ENCODE results near the gene KRTAP10-7. TPM values are rescaled to one million over a fixed set of nuclear protein-coding genes. Genes with fewer than 3 reads are reported as not detected.
"Not testable (repeated sequence)": the region's sequence is repeated elsewhere in the genome, so short reads cannot be mapped to it uniquely, and the experiment has no call there.

Gene KRTAP10-7, protein sequence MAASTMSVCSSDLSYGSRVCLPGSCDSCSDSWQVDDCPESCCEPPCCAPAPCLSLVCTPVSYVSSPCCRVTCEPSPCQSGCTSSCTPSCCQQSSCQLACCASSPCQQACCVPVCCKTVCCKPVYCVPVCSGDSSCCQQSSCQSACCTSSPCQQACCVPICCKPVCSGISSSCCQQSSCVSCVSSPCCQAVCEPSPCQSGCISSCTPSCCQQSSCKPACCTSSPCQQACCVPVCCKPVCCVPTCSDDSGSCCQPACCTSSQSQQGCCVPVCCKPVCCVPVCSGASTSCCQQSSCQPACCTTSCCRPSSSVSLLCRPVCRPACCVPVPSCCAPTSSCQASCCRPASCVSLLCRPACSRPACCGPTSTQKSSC
- not detected in 2 replicates for total RNA-seq

DNA sequence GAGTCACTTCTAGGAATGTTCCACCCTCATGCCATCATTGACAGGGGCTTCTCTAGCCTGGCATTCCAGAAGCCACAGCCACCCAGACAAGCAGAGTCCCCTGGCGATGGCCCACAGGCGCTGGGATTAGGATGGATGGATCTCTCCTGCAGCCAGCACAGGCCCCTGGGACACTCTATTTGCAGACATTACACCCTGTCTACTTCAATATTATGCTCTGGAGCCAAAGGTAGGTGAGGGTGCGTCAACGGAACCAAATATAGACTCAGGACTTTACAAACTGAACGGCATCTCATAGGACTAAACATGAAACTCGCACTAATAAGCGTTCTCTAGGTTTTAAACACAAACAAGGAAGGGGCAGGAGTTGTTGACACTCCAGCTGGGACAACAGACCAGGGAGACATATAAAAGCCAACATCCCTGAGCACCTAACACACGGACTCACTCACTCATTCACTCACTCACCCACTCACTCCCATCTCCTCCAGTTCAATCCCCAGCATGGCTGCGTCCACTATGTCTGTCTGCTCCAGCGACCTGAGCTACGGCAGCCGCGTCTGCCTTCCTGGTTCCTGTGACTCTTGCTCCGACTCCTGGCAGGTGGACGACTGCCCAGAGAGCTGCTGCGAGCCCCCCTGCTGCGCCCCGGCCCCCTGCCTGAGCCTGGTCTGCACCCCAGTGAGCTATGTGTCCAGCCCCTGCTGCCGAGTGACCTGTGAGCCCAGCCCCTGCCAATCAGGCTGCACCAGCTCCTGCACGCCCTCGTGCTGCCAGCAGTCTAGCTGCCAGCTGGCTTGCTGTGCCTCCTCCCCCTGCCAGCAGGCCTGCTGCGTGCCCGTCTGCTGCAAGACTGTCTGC lies at the start of gene KRTAP10-7:
Gene KRTAP10-7 (plus strand): TSS at position 480 of the 861 bp plus-strand sequence. CDS start 25 bp downstream, at position 505.
- DNase-seq (ENCODE audit: low read depth); H3K4me3 ChIP-seq (ENCODE audit: low read depth, low read length): not testable (repeated sequence)

DNA sequence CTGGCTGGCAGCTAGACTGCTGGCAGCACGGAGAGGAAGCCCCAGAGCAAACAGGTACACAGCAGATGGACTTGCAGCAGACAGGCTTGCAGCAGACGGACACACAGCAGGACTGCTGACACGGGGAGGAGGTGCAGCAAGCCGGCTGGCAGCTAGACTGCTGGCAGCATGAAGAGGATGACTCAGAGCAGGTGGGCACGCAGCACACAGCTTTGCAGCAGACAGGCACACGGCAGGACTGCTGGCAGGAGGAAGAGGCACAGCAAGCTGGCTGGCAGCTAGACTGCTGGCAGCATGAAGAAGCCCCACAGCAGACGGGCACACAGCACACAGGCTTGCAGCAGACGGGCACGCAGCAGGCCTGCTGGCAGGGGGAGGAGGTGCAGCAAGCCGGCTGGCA lies 49.6 kb upstream of the KRTAP10-7 start:
- TF ChIP-seq, protein P1, sequence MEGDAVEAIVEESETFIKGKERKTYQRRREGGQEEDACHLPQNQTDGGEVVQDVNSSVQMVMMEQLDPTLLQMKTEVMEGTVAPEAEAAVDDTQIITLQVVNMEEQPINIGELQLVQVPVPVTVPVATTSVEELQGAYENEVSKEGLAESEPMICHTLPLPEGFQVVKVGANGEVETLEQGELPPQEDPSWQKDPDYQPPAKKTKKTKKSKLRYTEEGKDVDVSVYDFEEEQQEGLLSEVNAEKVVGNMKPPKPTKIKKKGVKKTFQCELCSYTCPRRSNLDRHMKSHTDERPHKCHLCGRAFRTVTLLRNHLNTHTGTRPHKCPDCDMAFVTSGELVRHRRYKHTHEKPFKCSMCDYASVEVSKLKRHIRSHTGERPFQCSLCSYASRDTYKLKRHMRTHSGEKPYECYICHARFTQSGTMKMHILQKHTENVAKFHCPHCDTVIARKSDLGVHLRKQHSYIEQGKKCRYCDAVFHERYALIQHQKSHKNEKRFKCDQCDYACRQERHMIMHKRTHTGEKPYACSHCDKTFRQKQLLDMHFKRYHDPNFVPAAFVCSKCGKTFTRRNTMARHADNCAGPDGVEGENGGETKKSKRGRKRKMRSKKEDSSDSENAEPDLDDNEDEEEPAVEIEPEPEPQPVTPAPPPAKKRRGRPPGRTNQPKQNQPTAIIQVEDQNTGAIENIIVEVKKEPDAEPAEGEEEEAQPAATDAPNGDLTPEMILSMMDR (conservative IDR thresholded peaks at IDR 0.05; ENCODE audit: low read depth, low read length) = no peak
- no peak overlapping the region for H3K4me3 ChIP-seq (ENCODE audit: low read depth, low read length)
- no peak for DNase-seq (ENCODE audit: low read depth)

DNA sequence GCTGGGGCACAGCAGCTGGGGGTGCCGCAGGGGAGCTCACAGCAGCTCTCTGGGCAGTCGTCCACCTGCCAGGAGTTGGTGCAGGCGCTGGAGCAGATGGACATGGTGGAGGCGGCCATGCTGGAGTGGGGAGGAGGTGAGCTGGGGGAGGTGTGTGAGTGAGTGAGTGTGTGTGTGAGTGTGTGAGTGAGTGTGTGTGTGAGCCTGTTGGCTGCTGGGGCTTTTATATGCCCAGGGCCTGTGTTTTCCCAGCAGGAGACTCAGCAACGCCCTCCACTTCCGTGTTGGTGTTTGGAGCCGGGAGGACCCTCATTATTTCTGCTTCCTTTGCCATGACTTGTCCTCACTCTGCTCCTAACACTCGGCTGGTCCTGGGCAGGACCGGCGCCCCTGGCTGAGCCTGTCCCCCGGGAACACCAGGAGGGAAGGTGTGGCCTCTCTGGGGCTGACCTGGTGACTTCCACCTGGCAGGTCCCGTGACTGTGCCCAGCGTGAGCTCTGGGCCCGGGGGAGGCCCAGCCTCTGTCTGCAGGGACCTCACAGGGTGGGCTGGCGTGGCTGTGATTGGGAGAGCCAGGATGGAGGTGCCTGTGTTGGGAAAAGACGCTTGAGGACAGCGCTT lies 48.9 kb upstream of the KRTAP10-7 start, which contains the start of gene KRTAP10-2:
Gene KRTAP10-2 (minus strand): TSS at position 166 of the 622 bp plus-strand sequence. CDS start 47 bp downstream, at position 119.
- no peak for DNase-seq (ENCODE audit: low read depth)
- TF ChIP-seq, protein P1 (conservative IDR thresholded peaks at IDR 0.05; ENCODE audit: low read depth, low read length) = no peak
- H3K4me3 ChIP-seq (ENCODE audit: low read depth, low read length) = no peak within 1 kb of the TSS

DNA sequence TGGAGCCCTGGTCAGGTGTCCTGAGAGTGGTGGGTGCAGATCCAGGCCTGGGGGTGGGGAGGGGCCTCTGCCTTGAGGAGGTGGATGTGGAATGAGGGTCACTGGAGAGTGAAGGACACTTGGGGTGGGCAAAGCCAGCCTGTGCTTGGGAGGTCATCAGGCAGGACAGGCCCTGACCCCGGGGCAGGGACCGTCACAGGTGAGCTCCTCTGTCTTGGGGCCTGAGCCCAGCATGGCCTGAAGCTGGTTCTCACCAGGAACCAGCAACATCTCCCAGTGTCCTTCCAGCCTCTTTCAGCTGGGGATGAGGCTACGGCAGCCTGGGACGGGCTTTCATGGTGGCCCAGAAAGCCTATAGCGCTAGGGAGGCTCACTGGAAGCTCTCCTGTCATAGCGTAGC lies 48.3 kb upstream of the KRTAP10-7 start:
- no peak overlapping the region for H3K4me3 ChIP-seq (ENCODE audit: low read depth, low read length)
- TF ChIP-seq, protein P1 (conservative IDR thresholded peaks at IDR 0.05; ENCODE audit: low read depth, low read length) = no peak
- DNase-seq (ENCODE audit: low read depth) = no peak

DNA sequence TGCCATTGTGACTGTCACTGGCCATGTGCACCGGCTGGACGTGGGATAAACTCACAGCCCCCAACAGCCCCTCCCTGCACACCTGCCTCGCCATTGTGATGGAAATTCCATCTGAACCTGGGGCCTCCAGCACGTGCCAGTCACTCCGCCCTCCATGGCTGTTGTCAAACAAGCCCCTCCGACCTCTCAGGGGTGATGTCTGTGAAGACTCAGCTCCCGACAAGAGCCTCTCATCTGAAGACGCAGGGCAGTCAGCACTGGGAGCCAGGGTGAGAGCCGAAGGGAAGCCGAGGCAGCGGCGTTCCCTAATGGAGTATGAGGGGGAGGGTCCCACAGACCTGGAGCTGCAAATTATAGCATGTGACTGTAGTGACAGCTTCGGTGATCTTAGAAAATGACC lies 47.7 kb upstream of the KRTAP10-7 start:
- no peak overlapping the region for H3K4me3 ChIP-seq (ENCODE audit: low read depth, low read length)
- DNase-seq (ENCODE audit: low read depth) = no peak
- TF ChIP-seq, protein P1 (conservative IDR thresholded peaks at IDR 0.05; ENCODE audit: low read depth, low read length) = no peak

DNA sequence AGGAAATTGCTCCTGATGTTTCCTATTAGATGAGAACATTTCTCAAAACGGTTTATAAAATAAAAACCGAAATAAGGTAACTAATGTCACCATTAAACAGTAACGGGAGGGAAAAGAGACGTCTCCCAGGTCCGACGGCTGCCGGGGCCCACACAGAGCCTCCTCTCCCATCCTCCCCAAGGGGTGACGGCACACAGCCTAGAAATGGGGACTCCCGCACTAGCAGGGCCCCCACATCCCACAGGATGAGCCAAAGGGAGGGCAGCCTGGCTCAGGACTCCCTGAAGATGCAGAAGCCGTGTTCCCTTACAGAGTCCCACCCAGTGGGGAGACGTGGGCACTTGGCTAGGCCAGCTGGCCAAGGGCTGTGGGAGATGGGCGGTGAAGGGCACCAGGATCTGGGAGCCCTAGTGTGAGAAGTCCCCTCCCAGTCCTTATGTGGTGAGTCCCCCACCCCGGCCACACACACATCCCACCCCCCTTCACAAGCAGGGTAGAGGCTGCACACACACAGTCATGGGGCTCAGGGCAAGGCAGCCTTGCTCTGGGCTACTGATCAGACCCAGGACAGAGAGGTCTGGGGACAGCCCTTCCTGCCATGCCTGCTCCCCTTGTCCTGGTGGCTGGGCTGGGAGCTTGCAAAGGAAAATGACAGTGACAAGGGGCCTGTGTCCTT lies 45.1 kb upstream of the KRTAP10-7 start:
- no peak overlapping the region for H3K4me3 ChIP-seq (ENCODE audit: low read depth, low read length)
- TF ChIP-seq, protein P1 (conservative IDR thresholded peaks at IDR 0.05; ENCODE audit: low read depth, low read length) = no peak
- DNase-seq (ENCODE audit: low read depth) = no peak
